ENCODE measurements around the gene ATXN1.

DNA sequence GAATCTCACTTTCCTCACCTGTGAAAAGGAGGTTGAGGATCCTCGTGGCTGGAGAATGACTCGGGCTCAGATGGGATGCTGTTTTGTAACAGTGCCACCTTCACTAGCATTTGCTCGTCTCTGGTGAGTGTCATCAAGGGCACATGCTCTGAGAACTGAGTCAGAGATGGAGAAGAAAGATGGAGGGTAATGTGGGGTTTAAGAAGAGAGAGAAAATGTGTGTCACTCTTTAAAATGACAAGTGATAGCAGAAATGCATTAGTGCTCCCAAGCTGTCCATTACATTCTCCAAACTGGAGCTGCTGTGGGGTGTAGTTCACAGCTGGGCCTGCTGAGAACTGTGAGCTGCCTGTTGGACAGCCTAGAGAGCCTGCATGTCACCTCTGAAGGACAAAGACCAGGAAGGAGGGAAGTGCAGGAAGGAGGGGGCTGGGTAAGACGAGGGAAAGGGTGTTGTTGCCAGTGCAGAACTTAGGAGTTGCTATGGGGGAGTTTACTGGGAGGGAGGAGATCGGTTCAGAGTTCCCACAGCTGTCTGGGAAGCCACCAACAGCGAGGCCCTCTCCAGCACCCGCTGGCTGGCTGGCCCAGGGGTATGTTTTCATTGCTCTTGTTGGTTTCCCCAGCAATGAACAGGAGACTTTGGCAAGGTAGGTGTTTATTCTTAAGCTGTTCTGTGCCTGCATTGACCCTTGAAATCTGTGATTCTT is 503.1 kb downstream of the ATXN1 start:
- TF ChIP-seq, protein P1, sequence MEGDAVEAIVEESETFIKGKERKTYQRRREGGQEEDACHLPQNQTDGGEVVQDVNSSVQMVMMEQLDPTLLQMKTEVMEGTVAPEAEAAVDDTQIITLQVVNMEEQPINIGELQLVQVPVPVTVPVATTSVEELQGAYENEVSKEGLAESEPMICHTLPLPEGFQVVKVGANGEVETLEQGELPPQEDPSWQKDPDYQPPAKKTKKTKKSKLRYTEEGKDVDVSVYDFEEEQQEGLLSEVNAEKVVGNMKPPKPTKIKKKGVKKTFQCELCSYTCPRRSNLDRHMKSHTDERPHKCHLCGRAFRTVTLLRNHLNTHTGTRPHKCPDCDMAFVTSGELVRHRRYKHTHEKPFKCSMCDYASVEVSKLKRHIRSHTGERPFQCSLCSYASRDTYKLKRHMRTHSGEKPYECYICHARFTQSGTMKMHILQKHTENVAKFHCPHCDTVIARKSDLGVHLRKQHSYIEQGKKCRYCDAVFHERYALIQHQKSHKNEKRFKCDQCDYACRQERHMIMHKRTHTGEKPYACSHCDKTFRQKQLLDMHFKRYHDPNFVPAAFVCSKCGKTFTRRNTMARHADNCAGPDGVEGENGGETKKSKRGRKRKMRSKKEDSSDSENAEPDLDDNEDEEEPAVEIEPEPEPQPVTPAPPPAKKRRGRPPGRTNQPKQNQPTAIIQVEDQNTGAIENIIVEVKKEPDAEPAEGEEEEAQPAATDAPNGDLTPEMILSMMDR (IDR thresholded peaks at IDR 0.05; ENCODE audit: poor library complexity, severe bottlenecking), result no peak
- TF ChIP-seq RAD21 (conservative IDR thresholded peaks at IDR 0.05) (no peak), POLR2AphosphoS5 (IDR thresholded peaks at IDR 0.05) (no peak), EZH2 (IDR thresholded peaks at IDR 0.05; ENCODE audit: borderline replicate concordance, insufficient read depth, low read length, poor library complexity, severe bottlenecking) (no peak), MXI1 (conservative IDR thresholded peaks at IDR 0.05; ENCODE audit: poor library complexity, severe bottlenecking) (no peak), SMC3 (conservative IDR thresholded peaks at IDR 0.05; ENCODE audit: poor library complexity) (no peak), EP300 (conservative IDR thresholded peaks at IDR 0.05; ENCODE audit: poor library complexity, severe bottlenecking) (no peak)
- TF ChIP-seq, protein P2, sequence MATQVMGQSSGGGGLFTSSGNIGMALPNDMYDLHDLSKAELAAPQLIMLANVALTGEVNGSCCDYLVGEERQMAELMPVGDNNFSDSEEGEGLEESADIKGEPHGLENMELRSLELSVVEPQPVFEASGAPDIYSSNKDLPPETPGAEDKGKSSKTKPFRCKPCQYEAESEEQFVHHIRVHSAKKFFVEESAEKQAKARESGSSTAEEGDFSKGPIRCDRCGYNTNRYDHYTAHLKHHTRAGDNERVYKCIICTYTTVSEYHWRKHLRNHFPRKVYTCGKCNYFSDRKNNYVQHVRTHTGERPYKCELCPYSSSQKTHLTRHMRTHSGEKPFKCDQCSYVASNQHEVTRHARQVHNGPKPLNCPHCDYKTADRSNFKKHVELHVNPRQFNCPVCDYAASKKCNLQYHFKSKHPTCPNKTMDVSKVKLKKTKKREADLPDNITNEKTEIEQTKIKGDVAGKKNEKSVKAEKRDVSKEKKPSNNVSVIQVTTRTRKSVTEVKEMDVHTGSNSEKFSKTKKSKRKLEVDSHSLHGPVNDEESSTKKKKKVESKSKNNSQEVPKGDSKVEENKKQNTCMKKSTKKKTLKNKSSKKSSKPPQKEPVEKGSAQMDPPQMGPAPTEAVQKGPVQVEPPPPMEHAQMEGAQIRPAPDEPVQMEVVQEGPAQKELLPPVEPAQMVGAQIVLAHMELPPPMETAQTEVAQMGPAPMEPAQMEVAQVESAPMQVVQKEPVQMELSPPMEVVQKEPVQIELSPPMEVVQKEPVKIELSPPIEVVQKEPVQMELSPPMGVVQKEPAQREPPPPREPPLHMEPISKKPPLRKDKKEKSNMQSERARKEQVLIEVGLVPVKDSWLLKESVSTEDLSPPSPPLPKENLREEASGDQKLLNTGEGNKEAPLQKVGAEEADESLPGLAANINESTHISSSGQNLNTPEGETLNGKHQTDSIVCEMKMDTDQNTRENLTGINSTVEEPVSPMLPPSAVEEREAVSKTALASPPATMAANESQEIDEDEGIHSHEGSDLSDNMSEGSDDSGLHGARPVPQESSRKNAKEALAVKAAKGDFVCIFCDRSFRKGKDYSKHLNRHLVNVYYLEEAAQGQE (IDR thresholded peaks at IDR 0.05; ENCODE audit: borderline replicate concordance), result no peak

All from neural cell (in vitro differentiated cells).